DLD1 (cell line): ENCODE data around the gene CASKIN1.

Experiments used
- in situ Hi-C: cut with HindIII; loops from 2 replicates; pipeline ENCODE4 v1.10.0; 2017; ENCODE audit warnings: low sequenced_read_pairs

The CASKIN1 gene

GRCh38 chr16:2176047-2176446 is 20.4 kb downstream of the CASKIN1 start:
- in situ Hi-C loops = no loop called here

DNA sequence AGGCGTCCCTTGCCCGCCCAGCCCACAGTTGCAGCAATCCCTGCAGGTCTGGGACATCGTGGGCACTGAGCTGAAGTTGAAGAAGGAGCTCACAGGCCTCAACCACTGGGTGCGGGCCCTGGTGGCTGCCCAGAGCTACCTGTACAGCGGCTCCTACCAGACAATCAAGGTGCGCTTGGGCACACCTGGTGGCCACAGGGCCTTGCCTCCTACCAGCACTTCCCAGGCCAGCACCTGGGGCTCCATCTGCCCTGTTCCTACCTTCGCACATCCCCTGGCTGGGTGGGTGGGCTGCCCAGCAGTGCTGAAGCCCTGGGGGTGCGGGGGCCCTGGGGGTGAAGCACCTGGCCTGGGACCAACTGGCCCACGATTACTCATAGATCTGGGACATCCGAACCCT is 21.0 kb downstream of the CASKIN1 start:
- in situ Hi-C loops = no loop called here

- in situ Hi-C loops = no loop called here
These were observed 21.8 kb downstream of the CASKIN1 start for GRCh38 chr16:2174396-2175131.

DNA sequence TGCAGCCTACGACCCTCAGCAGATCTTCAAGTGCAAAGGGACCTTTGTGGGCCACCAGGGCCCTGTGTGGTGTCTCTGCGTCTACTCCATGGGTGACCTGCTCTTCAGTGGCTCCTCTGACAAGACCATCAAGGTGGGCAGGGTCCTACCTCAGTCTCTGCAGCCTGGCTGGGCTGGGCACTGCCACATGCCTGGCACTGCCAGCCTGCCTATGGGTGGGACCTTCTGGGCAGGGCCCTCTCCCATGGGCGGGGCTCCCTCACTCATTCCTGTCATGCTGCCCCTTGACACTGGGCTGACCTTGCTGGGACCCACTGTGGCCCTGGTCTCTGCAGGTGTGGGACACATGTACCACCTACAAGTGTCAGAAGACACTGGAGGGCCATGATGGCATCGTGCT is 22.5 kb downstream of the CASKIN1 start:
- in situ Hi-C loops = no loop called here

GRCh38 chr16:2173366-2173765 is 23.0 kb downstream of the CASKIN1 start:
- in situ Hi-C loops = no loop called here

DNA sequence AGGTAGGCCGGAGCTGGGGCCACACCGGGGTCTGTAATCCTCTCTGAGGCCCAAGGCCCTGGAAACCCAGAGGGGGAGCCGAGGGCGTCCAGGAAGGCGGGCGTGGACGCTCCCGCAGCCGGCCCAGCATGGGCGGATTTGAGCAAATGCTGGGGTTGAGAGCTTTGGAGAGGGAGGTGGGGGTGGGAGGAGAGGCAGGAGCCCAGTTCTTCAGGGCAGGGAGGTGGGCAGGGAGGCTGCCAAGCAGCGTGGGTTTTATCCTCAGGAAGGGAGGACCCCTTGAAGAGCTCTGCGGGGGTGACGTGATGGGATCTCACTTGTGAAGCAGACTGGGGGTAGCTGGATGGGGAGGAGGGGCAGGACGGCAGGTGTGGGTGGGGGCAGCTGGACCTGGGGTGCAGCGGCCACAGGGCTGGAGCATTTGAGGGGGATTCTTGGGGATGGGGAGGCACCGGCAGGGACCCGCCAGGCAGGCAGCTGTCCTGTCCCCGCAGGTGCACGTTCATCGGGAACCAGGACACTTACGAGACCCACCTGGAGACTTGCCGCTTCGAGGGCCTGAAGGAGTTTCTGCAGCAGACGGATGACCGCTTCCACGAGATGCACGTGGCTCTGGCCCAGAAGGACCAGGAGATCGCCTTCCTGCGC is 23.6 kb downstream of the CASKIN1 start:
- in situ Hi-C loops = no loop called here

- in situ Hi-C loops = no loop called here
These were observed 24.7 kb downstream of the CASKIN1 start for GRCh38 chr16:2171601-2172178.

- in situ Hi-C loops = no loop called here
These were observed 25.6 kb downstream of the CASKIN1 start for GRCh38 chr16:2170587-2171435.

- in situ Hi-C loops = no loop called here
These were observed 26.3 kb downstream of the CASKIN1 start for GRCh38 chr16:2170080-2170479.

- in situ Hi-C loops = no loop called here
These were observed 29.3 kb downstream of the CASKIN1 start for GRCh38 chr16:2167068-2167638.

DNA sequence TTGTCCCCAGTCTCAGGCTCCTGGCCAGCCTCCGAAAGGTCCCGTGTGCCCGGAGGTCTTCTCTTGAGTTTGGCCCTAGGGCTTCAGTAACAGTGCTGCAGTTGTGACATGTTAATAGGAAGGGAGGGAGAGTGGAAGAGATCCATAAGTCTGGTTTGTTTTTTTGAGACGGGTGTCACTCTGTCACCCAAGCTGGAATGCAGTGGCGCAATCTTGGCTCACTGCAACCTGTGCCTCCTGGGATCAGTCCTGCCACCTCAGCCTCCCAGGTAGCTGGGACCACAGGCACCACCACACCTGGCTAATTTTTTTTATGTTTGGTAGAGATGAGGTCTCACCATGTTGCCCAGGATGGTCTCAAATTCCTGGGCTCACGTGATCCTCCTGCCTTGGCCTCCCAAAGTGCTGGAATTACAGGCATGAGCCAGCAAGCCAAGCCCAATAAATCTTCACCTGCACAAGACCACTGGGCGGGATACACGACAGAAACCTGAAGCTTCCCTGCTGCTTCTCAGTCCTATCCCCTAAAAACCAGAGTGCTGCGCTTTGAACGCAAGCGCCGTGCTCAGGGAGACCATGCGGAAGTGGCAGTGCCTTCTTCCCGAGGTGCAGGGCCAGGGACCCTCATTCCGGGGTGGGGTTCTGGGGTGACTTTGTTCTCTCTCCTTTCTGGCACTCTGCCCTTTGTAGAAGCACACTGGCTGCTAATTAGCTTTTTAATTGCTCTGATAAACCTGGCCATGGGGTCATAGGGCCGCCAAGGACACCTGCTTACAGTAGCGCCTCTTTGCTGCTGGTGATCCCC is 29.9 kb downstream of the CASKIN1 start:
- in situ Hi-C loops = no loop called here

GRCh38 chr16:2165861-2166260 is 30.5 kb downstream of the CASKIN1 start:
- in situ Hi-C loops = no loop called here

DNA sequence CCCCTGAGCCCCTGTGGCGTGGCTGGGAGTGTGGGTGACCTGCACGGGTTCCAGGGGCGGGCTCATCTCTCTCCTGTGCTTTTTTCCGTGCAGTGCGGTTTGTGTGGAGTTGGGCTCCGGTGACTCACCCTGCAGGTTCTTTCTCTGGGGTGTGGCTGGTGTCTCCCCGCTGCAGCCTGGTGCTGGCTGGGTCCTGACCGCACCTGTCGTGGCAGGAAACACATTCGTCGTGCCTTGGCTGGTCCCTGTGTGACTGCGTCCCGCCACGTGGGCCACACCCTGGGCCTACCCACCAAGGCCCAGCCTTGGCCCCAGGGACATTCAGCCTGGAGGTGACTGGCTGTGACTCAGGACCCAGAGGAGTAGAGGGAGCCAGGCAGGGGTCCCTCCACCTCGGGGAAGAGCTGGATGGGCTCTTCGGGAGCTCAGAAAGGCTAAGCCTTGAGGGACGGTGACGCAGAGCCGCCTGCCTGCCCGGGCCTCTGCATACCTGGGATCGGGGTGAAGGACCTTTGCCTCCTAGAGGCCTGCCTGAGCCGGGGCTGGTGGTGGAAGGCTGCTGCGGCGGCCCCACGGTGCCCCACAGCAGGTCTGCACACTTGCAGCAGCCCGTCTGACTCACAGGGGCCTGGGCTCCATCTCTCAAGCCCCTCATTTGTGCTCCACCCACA is 33.1 kb downstream of the CASKIN1 start:
- in situ Hi-C loops = no loop called here

- in situ Hi-C loops = no loop called here
These were observed 33.7 kb downstream of the CASKIN1 start for GRCh38 chr16:2162676-2163118.

GRCh38 chr16:2161911-2162310 is 34.5 kb downstream of the CASKIN1 start:
- in situ Hi-C loops = no loop called here

- in situ Hi-C loops = no loop called here
These were observed 35.4 kb downstream of the CASKIN1 start for GRCh38 chr16:2160915-2161551.

GRCh38 chr16:2159175-2159838 is 37.1 kb downstream of the CASKIN1 start:
- in situ Hi-C loops = no loop called here

GRCh38 chr16:2158262-2158638 is 38.2 kb downstream of the CASKIN1 start:
- in situ Hi-C loops = no loop called here
